Stomach (tissue), 4 donors: ENCODE results near the gene ASIC2.

Experiments
- CTCF ChIP-seq, 7 experiments: fragments of 450-650 bp in 4 of 7; fragments of 200-600 bp in 3 of 7; sonication (generic) in 3 of 7; IDR thresholded peaks; one replicate each; pipeline ENCODE4 v1.5.1; 2016 to 2019; ENCODE audit warnings: antibody characterized with exemption in 7 of 7, control low read depth in 2 of 7, mild to moderate bottlenecking in 1 of 7
- POLR2AphosphoS5 ChIP-seq, 3 donors: sonication (generic); formaldehyde crosslinking; IDR thresholded peaks; one replicate each; pipeline ENCODE4 v1.6.1; 2016; ENCODE audit warnings: antibody characterized with exemption in 3 of 3

GRCh38 chr17:33124871-33125551 lies 168.1 kb downstream of the ASIC2 start:
- TF ChIP-seq POLR2AphosphoS5 (IDR thresholded peaks at IDR 0.05), result no peak
- TF ChIP-seq CTCF (IDR thresholded peaks at IDR 0.05), result no peak
